Gastroesophageal sphincter (tissue), 4 donors: Measurements from ENCODE around the gene AMY1B. TPM values are rescaled to one million over a fixed set of nuclear protein-coding genes. Genes with fewer than 3 reads are reported as not detected.
"Not testable (repeated sequence)": the region's sequence is repeated elsewhere in the genome, so short reads cannot be mapped to it uniquely, and the experiment has no call there.

Source experiments
- ATAC-seq: fragments of 150-250 bp; one replicate; pipeline ENCODE4 v1.9.1; 2016; ENCODE audit warnings: mild to moderate bottlenecking, moderate library complexity
- H3K27ac ChIP-seq, 4 donors: fragments of 200-600 bp; sonication (generic) in 3 of 4; 1 replicate in 3 of 4; 2 replicates in 1 of 4; pipeline ENCODE4 v1.5.1; 2016 to 2019
- H3K27me3 ChIP-seq: fragments of 200-600 bp; sonication (generic); one replicate; pipeline ENCODE4 v1.5.1; 2019
- H3K36me3 ChIP-seq, 2 donors: fragments of 200-600 bp; sonication (generic); one replicate each; pipeline ENCODE4 v1.5.1; 2019; ENCODE audit warnings: control low read depth in 1 of 2
- H3K4me1 ChIP-seq, 3 donors: fragments of 200-600 bp; sonication (generic); 1 replicate in 2 of 3; 2 replicates in 1 of 3; pipeline ENCODE4 v1.5.1; 2016 to 2019; ENCODE audit warnings: control low read depth in 2 of 3
- H3K4me3 ChIP-seq, 2 donors: fragments of 200-600 bp; sonication (generic); one replicate each; pipeline ENCODE4 v1.5.1; 2019; ENCODE audit warnings: mild to moderate bottlenecking in 1 of 2, moderate library complexity in 1 of 2
- H3K9me3 ChIP-seq, 3 donors: fragments of 200-600 bp; sonication (generic); one replicate each; pipeline ENCODE4 v1.5.1; 2017 to 2019; ENCODE audit warnings: control low read depth in 2 of 3
- WGBS, 2 donors: methylation state at CpG; one replicate each; pipeline ENCODE4 v1.1.5; 2018; ENCODE audit warnings: low coverage in 1 of 2; 5-methylcytosine and 5-hydroxymethylcytosine counted together
- total RNA-seq, 4 donors: library from RNA; depleted of rRNA; stranded (reverse); fragments of >200 nt; gene quantifications; one replicate each; pipeline ENCODE4 v1.1.0, GENCODE V29; 2016

The AMY1B gene
- not detected for total RNA-seq

- WGBS, 2 donors: no CpG with 5 or more reads among the region's 5 CpGs
- not testable (repeated sequence) for H3K9me3 ChIP-seq, H3K4me1 ChIP-seq, H3K27ac ChIP-seq, H3K27me3 ChIP-seq, H3K4me3 ChIP-seq, ATAC-seq, H3K36me3 ChIP-seq
Measured at GRCh38 chr1:103696110-103696509, at the start of gene AMY1B. Gene AMY1B (minus strand): TSS chr1:103696210. CDS start chr1:103695639, 571 bp downstream.

- no CpG with 5 or more reads among the region's 4 CpGs for WGBS, 2 donors
- not testable (repeated sequence) for ATAC-seq, H3K9me3 ChIP-seq, H3K4me1 ChIP-seq, H3K27ac ChIP-seq, H3K4me3 ChIP-seq, H3K27me3 ChIP-seq, H3K36me3 ChIP-seq
Measured at GRCh38 chr1:103745040-103745439, 49.0 kb upstream of the AMY1B start.

- H3K9me3 ChIP-seq, ATAC-seq, H3K4me3 ChIP-seq, H3K4me1 ChIP-seq, H3K27me3 ChIP-seq, H3K27ac ChIP-seq, H3K36me3 ChIP-seq: not testable (repeated sequence)
- WGBS, 2 donors: no CpG with 5 or more reads among the region's 4 CpGs
Measured at GRCh38 chr1:103744449-103744848, 48.4 kb upstream of the AMY1B start.

- H3K27ac ChIP-seq, H3K36me3 ChIP-seq, ATAC-seq, H3K4me3 ChIP-seq, H3K27me3 ChIP-seq, H3K9me3 ChIP-seq, H3K4me1 ChIP-seq: not testable (repeated sequence)
- WGBS, 2 donors: no CpG with 5 or more reads among the region's 3 CpGs
Measured at GRCh38 chr1:103738031-103738430, 42.0 kb upstream of the AMY1B start.

- not testable (repeated sequence) for H3K9me3 ChIP-seq, H3K27me3 ChIP-seq, ATAC-seq, H3K27ac ChIP-seq, H3K4me3 ChIP-seq, H3K4me1 ChIP-seq, H3K36me3 ChIP-seq
- no CpG with 5 or more reads among the region's 3 CpGs for WGBS, 2 donors
Measured at GRCh38 chr1:103735334-103735733, 39.3 kb upstream of the AMY1B start.

- H3K36me3 ChIP-seq, H3K4me1 ChIP-seq, H3K27me3 ChIP-seq, H3K27ac ChIP-seq, ATAC-seq, H3K9me3 ChIP-seq, H3K4me3 ChIP-seq: not testable (repeated sequence)
- no CpG with 5 or more reads among the region's 2 CpGs for WGBS, 2 donors
Measured at GRCh38 chr1:103721473-103721872, 25.5 kb upstream of the AMY1B start.

- not testable (repeated sequence) for H3K4me3 ChIP-seq, H3K4me1 ChIP-seq, H3K36me3 ChIP-seq, H3K27ac ChIP-seq, H3K9me3 ChIP-seq, H3K27me3 ChIP-seq, ATAC-seq
- 77% methylated on average over 4 of the region's 6 CpGs; no CpG with 5 or more reads in 1 of the 2 donors for WGBS, 2 donors
Measured at GRCh38 chr1:103717404-103717803, 21.4 kb upstream of the AMY1B start.

- not testable (repeated sequence) for H3K27ac ChIP-seq, H3K4me3 ChIP-seq, ATAC-seq, H3K4me1 ChIP-seq, H3K36me3 ChIP-seq, H3K27me3 ChIP-seq, H3K9me3 ChIP-seq
- WGBS, 2 donors: no CpG with 5 or more reads among the region's 3 CpGs
Measured at GRCh38 chr1:103710381-103710780, 14.4 kb upstream of the AMY1B start.

- H3K9me3 ChIP-seq, ATAC-seq, H3K27ac ChIP-seq, H3K36me3 ChIP-seq, H3K4me1 ChIP-seq, H3K27me3 ChIP-seq, H3K4me3 ChIP-seq: not testable (repeated sequence)
- WGBS, 2 donors: no CpG with 5 or more reads among the region's 3 CpGs
Measured at GRCh38 chr1:103707670-103708069, 11.7 kb upstream of the AMY1B start.

- H3K36me3 ChIP-seq, H3K9me3 ChIP-seq, H3K27ac ChIP-seq, H3K27me3 ChIP-seq, H3K4me1 ChIP-seq, H3K4me3 ChIP-seq, ATAC-seq: not testable (repeated sequence)
- no CpG with 5 or more reads among the region's 4 CpGs for WGBS, 2 donors
Measured at GRCh38 chr1:103701256-103701655, 5.2 kb upstream of the AMY1B start.

GRCh38 chr1:103700669-103701068, 4.7 kb upstream of the AMY1B start:
- H3K36me3 ChIP-seq, H3K9me3 ChIP-seq, H3K27ac ChIP-seq, H3K4me3 ChIP-seq, ATAC-seq, H3K27me3 ChIP-seq, H3K4me1 ChIP-seq: not testable (repeated sequence)
- WGBS, 2 donors: no CpG with 5 or more reads among the region's 4 CpGs

GRCh38 chr1:103697430-103697829, 1.4 kb upstream of the AMY1B start:
- H3K9me3 ChIP-seq, H3K36me3 ChIP-seq, H3K4me3 ChIP-seq, H3K27ac ChIP-seq, ATAC-seq, H3K27me3 ChIP-seq, H3K4me1 ChIP-seq: not testable (repeated sequence)
- no CpG with 5 or more reads among the region's 6 CpGs for WGBS, 2 donors

- not testable (repeated sequence) for H3K36me3 ChIP-seq, H3K27ac ChIP-seq, ATAC-seq, H3K9me3 ChIP-seq, H3K4me3 ChIP-seq, H3K27me3 ChIP-seq, H3K4me1 ChIP-seq
- WGBS, 2 donors: no CpG with 5 or more reads among the region's 3 CpGs
Measured at GRCh38 chr1:103676335-103676734, 19.7 kb downstream of the AMY1B start.

- not testable (repeated sequence) for ATAC-seq, H3K27me3 ChIP-seq, H3K36me3 ChIP-seq, H3K4me3 ChIP-seq, H3K27ac ChIP-seq, H3K9me3 ChIP-seq, H3K4me1 ChIP-seq
- no CpG with 5 or more reads among the region's 5 CpGs for WGBS, 2 donors
Measured at GRCh38 chr1:103655460-103655859, 40.5 kb downstream of the AMY1B start, which contains the start of gene AMY1A. Gene AMY1A (plus strand): TSS chr1:103655760. CDS start chr1:103656331, 571 bp downstream.

- not testable (repeated sequence) for H3K27ac ChIP-seq, H3K36me3 ChIP-seq, H3K27me3 ChIP-seq, ATAC-seq, H3K4me3 ChIP-seq, H3K4me1 ChIP-seq, H3K9me3 ChIP-seq
- WGBS, 2 donors: no CpG with 5 or more reads among the region's 6 CpGs
Measured at GRCh38 chr1:103654133-103654532, 41.9 kb downstream of the AMY1B start.
